A549 (cell line): ENCODE results near the gene MRM3.
"Not testable (repeated sequence)": the region's sequence is repeated elsewhere in the genome, so short reads cannot be mapped to it uniquely, and the experiment has no call there.

Experiments used
- POLR2A ChIP-seq: IDR thresholded peaks from 2 replicates; pipeline ENCODE4 v1.6.1; 2012; ENCODE audit warnings: mild to moderate bottlenecking, low read length
- TF ChIP-seq, protein P1 (sequence below): fragments of >200 bp; sonication (Bioruptor Twin); formaldehyde crosslinking; IDR thresholded peaks from 3 replicates; pipeline ENCODE4 v1.5.1; 2016
- TF ChIP-seq, protein P2 (sequence below): fragments of 150-350 bp; IDR thresholded peaks from 2 replicates; pipeline ENCODE4 v1.6.1; 2014; ENCODE audit warnings: low read depth, mild to moderate bottlenecking, low read length

DNA sequence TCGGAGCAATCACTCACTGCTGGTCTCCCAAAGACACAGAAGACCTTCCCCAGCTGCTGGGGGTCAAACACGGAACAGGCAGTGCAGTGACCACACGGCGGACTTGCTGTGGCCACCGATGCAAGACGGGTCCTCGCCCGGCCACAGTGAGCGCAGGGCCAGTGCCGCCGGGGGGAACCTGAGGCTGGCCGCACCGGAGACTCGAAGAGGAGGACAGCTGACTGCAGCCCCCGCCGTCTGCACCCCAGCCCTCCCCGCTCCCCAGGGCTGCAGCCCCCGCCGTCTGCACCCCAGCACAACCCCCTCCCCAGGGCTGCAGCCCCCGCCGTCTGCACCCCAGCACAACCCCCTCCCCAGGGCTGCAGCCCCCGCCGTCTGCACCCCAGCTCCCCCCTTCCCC lies 23.7 kb downstream of the MRM3 start:
- TF ChIP-seq POLR2A: not testable (repeated sequence)
- TF ChIP-seq, protein P1, sequence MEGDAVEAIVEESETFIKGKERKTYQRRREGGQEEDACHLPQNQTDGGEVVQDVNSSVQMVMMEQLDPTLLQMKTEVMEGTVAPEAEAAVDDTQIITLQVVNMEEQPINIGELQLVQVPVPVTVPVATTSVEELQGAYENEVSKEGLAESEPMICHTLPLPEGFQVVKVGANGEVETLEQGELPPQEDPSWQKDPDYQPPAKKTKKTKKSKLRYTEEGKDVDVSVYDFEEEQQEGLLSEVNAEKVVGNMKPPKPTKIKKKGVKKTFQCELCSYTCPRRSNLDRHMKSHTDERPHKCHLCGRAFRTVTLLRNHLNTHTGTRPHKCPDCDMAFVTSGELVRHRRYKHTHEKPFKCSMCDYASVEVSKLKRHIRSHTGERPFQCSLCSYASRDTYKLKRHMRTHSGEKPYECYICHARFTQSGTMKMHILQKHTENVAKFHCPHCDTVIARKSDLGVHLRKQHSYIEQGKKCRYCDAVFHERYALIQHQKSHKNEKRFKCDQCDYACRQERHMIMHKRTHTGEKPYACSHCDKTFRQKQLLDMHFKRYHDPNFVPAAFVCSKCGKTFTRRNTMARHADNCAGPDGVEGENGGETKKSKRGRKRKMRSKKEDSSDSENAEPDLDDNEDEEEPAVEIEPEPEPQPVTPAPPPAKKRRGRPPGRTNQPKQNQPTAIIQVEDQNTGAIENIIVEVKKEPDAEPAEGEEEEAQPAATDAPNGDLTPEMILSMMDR: not testable (repeated sequence)
- TF ChIP-seq, protein P2, sequence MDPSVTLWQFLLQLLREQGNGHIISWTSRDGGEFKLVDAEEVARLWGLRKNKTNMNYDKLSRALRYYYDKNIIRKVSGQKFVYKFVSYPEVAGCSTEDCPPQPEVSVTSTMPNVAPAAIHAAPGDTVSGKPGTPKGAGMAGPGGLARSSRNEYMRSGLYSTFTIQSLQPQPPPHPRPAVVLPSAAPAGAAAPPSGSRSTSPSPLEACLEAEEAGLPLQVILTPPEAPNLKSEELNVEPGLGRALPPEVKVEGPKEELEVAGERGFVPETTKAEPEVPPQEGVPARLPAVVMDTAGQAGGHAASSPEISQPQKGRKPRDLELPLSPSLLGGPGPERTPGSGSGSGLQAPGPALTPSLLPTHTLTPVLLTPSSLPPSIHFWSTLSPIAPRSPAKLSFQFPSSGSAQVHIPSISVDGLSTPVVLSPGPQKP: not testable (repeated sequence)
